GM21619 (cell line): Measurements from ENCODE around the gene ADGRD1.

Experiments used
- ATAC-seq: cut with Tn5 transposase; IDR thresholded peaks from one replicate; pipeline ENCODE4 v1.9.1; 2021; ENCODE audit not compliant: unreplicated experiment

ADGRD1 gene

DNA sequence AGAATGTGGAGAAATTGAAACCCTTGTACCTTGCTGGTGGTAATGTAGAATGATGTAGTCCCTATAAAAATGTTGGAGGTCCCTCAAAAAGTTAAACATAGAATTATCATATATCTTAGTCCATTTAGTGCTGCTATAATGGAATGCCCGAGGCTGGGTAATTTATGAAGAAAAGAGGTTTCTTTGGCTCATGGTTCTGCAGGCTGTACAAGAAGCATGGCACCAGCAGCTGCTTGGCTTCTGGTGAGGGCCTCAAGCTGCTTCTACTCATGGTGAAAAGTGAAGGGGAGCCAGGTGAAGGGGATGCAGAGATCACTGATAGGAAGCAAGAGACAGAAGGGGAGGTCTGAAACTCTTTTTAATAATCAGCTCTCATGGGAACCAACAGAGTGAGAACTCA is 233.9 kb downstream of the ADGRD1 start:
- ATAC-seq, result no peak

DNA sequence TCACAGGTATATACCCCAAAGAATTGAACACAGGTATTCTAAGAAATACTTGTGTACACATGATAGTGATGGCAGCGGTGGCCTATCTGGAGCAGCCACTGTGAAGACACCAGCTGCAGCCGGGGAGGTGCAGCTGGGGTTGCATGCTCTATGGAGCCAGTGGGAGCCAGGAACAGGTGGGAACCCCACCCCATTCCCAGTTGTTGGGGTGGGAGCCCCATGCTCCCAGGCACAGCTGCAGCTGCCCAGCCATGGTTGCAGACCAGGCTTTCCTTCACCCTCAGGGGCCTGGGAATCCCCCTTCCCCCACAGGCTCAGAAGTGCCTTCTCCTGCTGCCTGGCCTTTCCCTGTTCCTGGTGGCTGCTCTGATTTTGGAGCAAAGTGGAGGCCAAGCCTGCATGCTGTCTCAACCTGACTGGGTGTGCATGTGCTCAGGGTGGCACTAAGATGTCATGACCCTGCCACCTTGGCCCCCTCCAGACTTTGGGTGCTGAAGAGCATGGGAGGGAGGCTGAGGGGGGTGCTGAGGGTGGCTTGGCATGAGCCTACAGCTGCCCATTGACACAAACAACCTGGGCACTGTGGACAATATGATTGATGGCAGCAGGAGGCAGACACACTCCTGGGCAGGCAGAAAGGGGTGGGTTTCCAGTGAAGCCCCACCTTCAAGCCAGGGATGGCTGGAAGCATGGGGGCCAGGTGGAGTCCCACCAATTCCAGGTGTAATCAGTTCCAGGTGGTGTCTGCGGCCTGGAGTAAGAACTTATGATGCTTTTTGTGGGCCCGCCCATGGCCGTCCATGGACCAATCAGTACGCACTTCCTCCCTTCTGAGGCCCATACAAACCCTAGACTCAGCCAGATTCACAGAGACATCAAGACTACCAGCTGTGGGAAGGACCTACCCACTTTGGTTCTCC is 234.7 kb downstream of the ADGRD1 start:
- no peak for ATAC-seq

DNA sequence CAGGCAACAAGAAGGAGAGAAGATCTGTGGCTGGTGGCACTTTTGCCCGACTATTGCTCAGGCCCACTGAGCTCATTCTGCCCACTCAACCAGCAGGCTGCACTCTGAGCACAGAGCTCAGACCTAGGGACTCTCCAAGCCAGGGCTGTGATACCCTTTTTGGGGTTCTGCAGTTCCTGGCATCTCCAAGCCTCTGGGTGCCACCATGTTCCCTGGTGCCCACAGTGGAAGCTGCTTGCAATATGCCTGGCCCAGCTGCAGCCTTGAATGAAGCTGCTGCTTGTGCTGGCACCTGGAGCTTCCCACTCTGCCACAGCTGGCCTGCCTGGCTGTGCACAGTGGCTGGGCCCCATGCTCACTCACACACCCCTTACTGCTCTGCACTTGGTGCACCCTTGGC is 236.1 kb downstream of the ADGRD1 start:
- ATAC-seq, result no peak

GRCh38 chr12:131190965-131191364 is 237.3 kb downstream of the ADGRD1 start:
- ATAC-seq, result no peak
